SIG-M5 (cell line): ENCODE measurements around the gene RCOR2.
"Not testable (repeated sequence)": the region's sequence is repeated elsewhere in the genome, so short reads cannot be mapped to it uniquely, and the experiment has no call there.

Experiments
- DNase-seq: peaks from one replicate; lab custom pipeline; 2025; lab: John Stamatoyannopoulos, UW

Gene RCOR2

GRCh38 chr11:63876616-63877015 is 40.3 kb downstream of the RCOR2 start:
- DNase-seq: no peak

DNA sequence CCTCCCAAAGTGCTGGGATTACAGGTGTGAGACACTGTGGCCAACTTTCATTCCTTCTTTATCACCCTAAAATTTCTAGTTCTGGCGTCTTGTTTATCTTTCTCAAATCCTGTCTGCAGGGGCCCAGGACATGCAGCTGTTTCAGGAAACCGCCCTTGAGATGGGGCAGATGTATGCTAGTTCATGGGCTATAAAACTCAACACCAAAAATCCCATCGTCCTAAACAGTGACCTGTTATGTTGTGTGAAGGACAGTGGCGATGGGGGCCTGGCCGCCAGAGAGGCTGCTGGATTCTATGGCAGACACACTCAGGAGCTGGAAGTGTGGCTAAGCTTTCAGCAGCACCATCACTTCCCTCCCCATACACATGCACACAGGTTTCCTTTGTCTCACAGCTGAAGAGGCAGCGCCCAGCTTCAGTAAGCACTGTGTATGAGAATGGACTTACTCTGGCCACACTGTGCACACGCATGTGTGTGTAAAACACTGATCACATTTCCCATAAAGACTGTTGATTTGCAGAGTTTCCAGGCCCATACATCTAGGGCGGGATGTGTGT is 41.4 kb downstream of the RCOR2 start:
- DNase-seq: no peak

GRCh38 chr11:63874511-63874910 is 42.5 kb downstream of the RCOR2 start:
- DNase-seq: no peak

- DNase-seq: no peak
These were observed 43.7 kb downstream of the RCOR2 start for GRCh38 chr11:63873311-63873710.

DNA sequence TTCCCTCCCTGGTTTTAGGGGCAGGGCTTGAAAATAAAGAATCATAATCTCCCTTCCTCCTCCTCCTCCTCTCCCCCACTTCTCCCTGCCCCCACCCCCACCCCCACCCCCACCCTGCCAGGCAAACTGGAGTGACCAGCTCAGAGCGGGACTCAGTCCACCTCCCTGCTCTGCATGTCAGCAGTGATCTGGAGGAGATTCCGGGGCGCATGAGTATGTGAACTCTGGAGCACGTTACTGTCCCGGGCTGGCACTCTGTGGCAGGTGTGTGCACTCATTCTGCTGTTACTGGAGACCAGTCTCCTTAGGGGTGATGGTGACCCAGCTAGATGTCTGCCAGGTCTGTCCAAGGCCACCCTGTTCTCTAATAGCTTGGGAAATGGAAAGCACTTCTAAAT is 44.2 kb downstream of the RCOR2 start:
- no peak for DNase-seq

DNA sequence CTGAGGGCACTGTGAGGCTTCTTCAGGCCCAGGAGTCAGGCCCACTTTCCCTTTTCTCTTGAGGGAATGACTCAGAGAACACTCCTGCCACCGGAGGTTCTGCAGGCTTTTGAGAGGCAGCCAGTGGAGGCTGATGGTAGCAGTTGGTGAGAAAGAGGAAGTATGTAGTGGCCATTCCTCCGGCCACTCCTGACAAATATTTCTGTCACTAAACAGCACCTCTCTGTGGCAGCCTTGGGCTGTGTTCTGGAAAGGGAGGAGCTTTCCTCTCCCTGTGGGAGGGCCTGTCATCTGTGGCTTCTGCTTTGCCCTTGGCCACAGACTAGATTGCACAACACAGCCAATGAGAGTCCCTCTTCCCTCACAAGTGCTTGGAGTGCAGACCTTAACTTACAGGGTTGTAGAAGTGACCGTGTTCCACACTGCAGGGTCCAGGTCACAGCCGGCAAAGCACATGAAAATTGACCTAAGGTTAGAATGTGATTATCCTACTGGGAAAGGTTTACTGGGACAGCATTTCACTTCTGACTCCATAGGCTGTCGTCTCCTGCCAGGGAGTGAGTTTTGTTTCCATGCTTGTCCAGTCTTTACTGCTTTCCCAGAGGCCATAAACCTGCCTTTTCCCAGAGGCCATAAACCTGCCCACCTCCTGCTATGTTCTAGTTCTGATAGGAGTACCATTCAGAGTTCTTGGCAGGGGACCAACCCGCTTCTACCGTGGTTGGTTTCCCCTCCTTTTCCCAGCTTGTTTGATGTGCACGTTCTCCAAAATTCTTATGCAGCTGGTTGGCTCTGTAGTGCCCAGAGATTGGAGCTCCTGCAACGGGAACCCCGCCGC is 44.8 kb downstream of the RCOR2 start:
- DNase-seq: peak; percentile 88

- no peak for DNase-seq
These were observed 46.4 kb downstream of the RCOR2 start for GRCh38 chr11:63870351-63871140.

DNA sequence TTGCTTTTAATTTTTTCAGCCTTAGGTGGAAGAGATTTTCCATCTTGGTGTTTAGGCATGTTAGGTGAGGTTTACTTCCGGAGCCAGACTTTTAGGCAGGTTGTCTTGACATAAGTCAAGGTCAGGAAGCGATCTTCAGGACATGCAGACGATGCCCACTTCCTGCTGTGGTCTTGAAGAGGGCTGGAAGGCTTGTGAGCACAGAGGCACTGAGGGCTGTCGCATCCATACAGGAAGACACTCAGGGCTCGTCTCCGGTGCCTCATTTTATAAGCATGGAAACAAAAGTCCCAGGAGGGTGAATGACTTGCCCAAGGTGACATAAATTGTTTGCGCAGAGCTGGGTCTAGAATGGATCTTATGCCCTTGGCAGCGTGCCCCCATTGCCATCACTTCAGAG is 47.3 kb downstream of the RCOR2 start:
- no peak for DNase-seq

- no peak for DNase-seq
These were observed 47.8 kb downstream of the RCOR2 start for GRCh38 chr11:63869171-63869591.

DNA sequence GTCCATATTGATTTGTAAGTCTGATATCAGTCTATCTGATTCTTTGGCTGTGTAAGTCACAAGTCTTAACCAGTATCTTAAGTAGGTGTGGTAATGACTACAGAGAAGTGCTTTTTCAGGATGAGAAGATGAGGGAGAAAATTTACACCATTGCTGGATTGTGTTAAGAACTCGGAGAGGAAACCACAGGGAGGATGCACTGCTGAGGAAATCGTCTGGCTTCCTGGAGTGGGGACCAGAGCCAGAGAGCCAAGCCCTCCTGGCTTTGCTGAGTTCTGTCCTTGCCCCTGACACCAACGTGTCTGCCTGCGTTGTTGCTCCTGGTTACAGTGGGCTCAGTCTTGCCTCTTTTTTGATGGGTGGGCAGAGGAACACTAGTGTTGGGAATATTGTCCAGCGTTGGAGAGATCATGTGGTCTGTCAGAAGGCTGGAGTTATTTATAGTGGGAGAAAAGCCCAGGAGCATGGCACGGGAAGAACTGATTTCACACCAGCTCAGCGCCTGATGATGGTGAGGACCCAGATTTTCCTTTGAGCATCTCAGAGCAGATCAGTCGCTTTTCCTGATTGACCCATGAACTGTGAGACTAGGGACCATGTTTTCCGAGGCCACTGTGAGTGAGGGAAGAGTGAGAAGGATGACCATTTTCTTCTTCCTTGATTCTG is 48.4 kb downstream of the RCOR2 start:
- DNase-seq: no peak

GRCh38 chr11:63867511-63867910 is 49.5 kb downstream of the RCOR2 start:
- DNase-seq: no peak

DNA sequence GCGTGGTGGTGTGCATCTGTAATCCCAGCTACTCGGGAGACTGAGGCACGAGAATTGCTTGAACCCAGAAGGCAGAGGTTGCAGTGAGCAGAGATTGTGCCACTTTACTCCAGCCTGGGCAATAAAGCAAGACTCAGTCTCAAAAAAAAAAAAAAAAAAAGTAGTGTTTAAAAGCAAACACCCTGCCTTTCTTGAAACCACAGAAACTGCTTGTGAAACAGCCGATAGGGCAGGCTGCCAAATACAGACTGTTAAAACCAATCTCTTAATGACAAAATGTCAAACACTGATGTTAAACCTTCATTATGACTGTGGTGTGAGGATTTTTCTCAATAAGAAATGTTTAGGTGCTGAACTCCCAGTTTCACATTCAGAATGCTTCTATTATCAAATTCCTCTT is 50.8 kb downstream of the RCOR2 start:
- peak; percentile 10 for DNase-seq

GRCh38 chr11:63863620-63864019 is 53.3 kb downstream of the RCOR2 start:
- DNase-seq: not testable (repeated sequence)

GRCh38 chr11:63862923-63863322 is 54.0 kb downstream of the RCOR2 start:
- DNase-seq: no peak
